K562 (cell line): ENCODE data around the gene METTL25B. TPM values are rescaled to one million over a fixed set of nuclear protein-coding genes. Genes with fewer than 3 reads are reported as not detected.
A peak's percentile ranks its signal among the peaks of the same experiment; 100 is the strongest.

Source experiments
- ATF1 ChIP-seq, 2 experiments: fragments of 450-650 bp in 1 of 2; IDR thresholded peaks; 2 replicates each; pipeline ENCODE4 v1.6.1; 2016; ENCODE audit warnings: missing compliant biosample characterization in 1 of 2, missing genetic modification characterization in 1 of 2
- CBX2 ChIP-seq: fragments of 200-600 bp; sonication (generic); IDR thresholded peaks from one replicate; pipeline ENCODE4 v1.6.1; 2012; ENCODE audit warnings: mild to moderate bottlenecking, low read length, inconsistent platforms; ENCODE audit not compliant: insufficient read depth, poor library complexity, severe bottlenecking
- CHCHD3 ChIP-seq: fragments of 250-450 bp; sonication (Bioruptor Pico); IDR thresholded peaks from 2 replicates; pipeline ENCODE4 v2.1.2; 2022; ENCODE audit warnings: mild to moderate bottlenecking
- DMBX1 ChIP-seq: fragments of 250-450 bp; sonication (Bioruptor Pico); IDR thresholded peaks from 2 replicates; pipeline ENCODE4 v1.8.0; 2022; ENCODE audit warnings: inconsistent platforms, mild to moderate bottlenecking, moderate library complexity, borderline replicate concordance
- ELF1 ChIP-seq: fragments of 200-800 bp; sonication (Bioruptor generic); IDR thresholded peaks from 2 replicates; pipeline ENCODE4 v1.6.1; 2016; ENCODE audit warnings: missing genetic modification characterization, missing compliant biosample characterization
- EP400 ChIP-seq: fragments of 450-650 bp; IDR thresholded peaks from 2 replicates; pipeline ENCODE4 v1.6.1; 2017; ENCODE audit warnings: antibody characterized with exemption, mild to moderate bottlenecking, moderate library complexity
- GABPA ChIP-seq: fragments of 200-800 bp; sonication (Bioruptor generic); conservative IDR thresholded peaks from 2 replicates; pipeline ENCODE4 v1.6.1; 2016; ENCODE audit warnings: low read depth, missing genetic modification characterization, missing compliant biosample characterization
- GATA2 ChIP-seq: sonication (generic); formaldehyde crosslinking; IDR thresholded peaks from 2 replicates; pipeline ENCODE4 v1.4.0; 2020; ENCODE audit warnings: mild to moderate bottlenecking, missing genetic modification reagents
- ID3 ChIP-seq, 2 experiments: fragments of 250-450 bp in 1 of 2; fragments of 450-650 bp in 1 of 2; sonication (Bioruptor Pico) in 1 of 2; IDR thresholded peaks; 2 replicates each; pipeline versions ENCODE4 v1.6.1 to v1.8.0; 2016 to 2021; ENCODE audit warnings: mild to moderate bottlenecking in 2 of 2, moderate library complexity in 2 of 2, missing compliant biosample characterization in 1 of 2, missing genetic modification characterization in 1 of 2
- KAT2B ChIP-seq: IDR thresholded peaks from one replicate; pipeline ENCODE4 v1.6.1; 2012; ENCODE audit warnings: low read depth, mild to moderate bottlenecking, control low read depth, inconsistent platforms, low read length, moderate library complexity
- MYC ChIP-seq, 2 experiments: fragments of 250-450 bp in 1 of 2; sonication (Bioruptor Pico) in 1 of 2; IDR thresholded peaks; 2 replicates each; pipeline versions ENCODE4 v1.5.1 to v1.6.1; 2012 to 2021; ENCODE audit warnings: low read depth in 2 of 2, borderline replicate concordance in 1 of 2, improper control_type of control experiment in 1 of 2, low read length in 1 of 2, mild to moderate bottlenecking in 1 of 2, moderate library complexity in 1 of 2
- NCOR1 ChIP-seq: fragments of 450-650 bp; IDR thresholded peaks from 2 replicates; pipeline ENCODE4 v1.6.1; 2016; ENCODE audit warnings: mild to moderate bottlenecking, moderate library complexity
- PYGO2 ChIP-seq: fragments of 450-650 bp; IDR thresholded peaks from 2 replicates; pipeline ENCODE4 v1.6.1; 2016; ENCODE audit warnings: mild to moderate bottlenecking, missing genetic modification characterization, moderate library complexity, missing compliant biosample characterization
- RNF2 ChIP-seq: sonication (generic); IDR thresholded peaks from 2 replicates; pipeline ENCODE4 v1.6.1; 2016
- SRSF1 ChIP-seq: fragments of 200-400 bp; formaldehyde crosslinking; IDR thresholded peaks from 2 replicates; pipeline ENCODE4 v1.6.1; 2017; ENCODE audit warnings: mild to moderate bottlenecking, low read depth, low read length, moderate library complexity
- TGIF2 ChIP-seq: sonication (generic); formaldehyde crosslinking; IDR thresholded peaks from 2 replicates; pipeline ENCODE4 v1.8.1; 2022; ENCODE audit warnings: mild to moderate bottlenecking, missing genetic modification reagents, moderate library complexity
- ZBTB17 ChIP-seq: fragments of 450-650 bp; formaldehyde crosslinking; IDR thresholded peaks from 2 replicates; pipeline ENCODE4 v1.4.0; 2020; ENCODE audit warnings: mild to moderate bottlenecking
- ZNF134 ChIP-seq: fragments of 250-450 bp; sonication (Bioruptor Pico); conservative IDR thresholded peaks from 2 replicates; pipeline ENCODE4 v1.4.0; 2020
- ZNF395 ChIP-seq: fragments of 200-800 bp; sonication (Bioruptor generic); IDR thresholded peaks from 2 replicates; pipeline ENCODE4 v1.6.1; 2017; ENCODE audit warnings: missing genetic modification characterization, missing compliant biosample characterization
- ZNF589 ChIP-seq: fragments of 200-800 bp; sonication (Bioruptor generic); IDR thresholded peaks from 2 replicates; pipeline ENCODE4 v1.6.1; 2016; ENCODE audit warnings: low read depth, missing genetic modification characterization, missing compliant biosample characterization
- ZNF644 ChIP-seq: fragments of 200-800 bp; sonication (Bioruptor generic); IDR thresholded peaks from 2 replicates; pipeline ENCODE4 v1.6.1; 2016; ENCODE audit warnings: low read depth, missing genetic modification characterization, missing compliant biosample characterization
- ZNF707 ChIP-seq: fragments of 250-450 bp; sonication (Bioruptor Pico); conservative IDR thresholded peaks from 2 replicates; pipeline ENCODE4 v1.8.0; 2022; ENCODE audit warnings: inconsistent platforms, mild to moderate bottlenecking, moderate library complexity
- polyA plus RNA-seq, 8 experiments: library from polyadenylated mRNA; depleted of rRNA in 4 of 8; stranded (reverse) in 5 of 8; unstranded in 3 of 8; fragments of >200 nt; fragmentation: Nextera tagmentation in 2 of 8; fragmentation: Illumina TruSeq in 1 of 8; extraction: Ambion mirVana in 2 of 8; extraction: Trizol in 1 of 8; gene quantifications; 2 replicates each; pipeline versions ENCODE4 v1.2.1 to v1.2.3, GENCODE V29; 2011 to 2014; ENCODE audit warnings: inconsistent platforms in 1 of 8, missing spikeins in 1 of 8
- total RNA-seq, 7 experiments: library from RNA; depleted of rRNA in 6 of 7; stranded (reverse); fragments of >200 nt in 6 of 7; fragmentation: Illumina TruSeq in 2 of 7; extraction: Trizol in 2 of 7; gene quantifications; 2 replicates each; pipeline versions ENCODE4 v1.2.1 to v1.2.3, GENCODE V29; 2011 to 2021; ENCODE audit warnings: low replicate concordance in 1 of 7
- TF ChIP-seq, protein P1 (sequence below): fragments of 250-450 bp; sonication (Bioruptor Pico); IDR thresholded peaks from 2 replicates; pipeline ENCODE4 v1.5.0; 2022; ENCODE audit warnings: mild to moderate bottlenecking

Gene METTL25B
- total and polyA plus RNA-seq, 9 of the 15 experiments (the other 6 are each of a cell fraction or from before 2014, with no cell fraction given) = 7.7 to 48.3 (median 33.1) TPM

GRCh38 chr1:156693848-156694689 lies 34.2 kb upstream of the METTL25B start (continued):
- TF ChIP-seq EP400 (no peak), ATF1 (CRISPR knock-in tag; IDR thresholded peaks at IDR 0.05) (no peak), ATF1 (tag; IDR thresholded peaks at IDR 0.05) (peak; percentile 35; the same call in 1 of the 2 replicates), ZNF589 (peak; percentile 77), ZBTB17 (CRISPR knock-in tag) (peak; percentile 55), CBX2 (no peak), NCOR1 (no peak), TGIF2 (CRISPR knock-in tag) (no peak), GATA2 (CRISPR knock-in tag) (no peak), KAT2B (no peak), ZNF134 (no peak), PYGO2 (tag) (peak; percentile 52; the same call in 1 of the 2 replicates), DMBX1 (peak; percentile 90), ELF1 (tag) (peak; percentile 60; the same call in 1 of the 2 replicates), GABPA (tag) (peak; percentile 30; the same call in 1 of the 2 replicates), ZNF707 (CRISPR knock-in tag) (no peak), ZNF395 (CRISPR knock-in tag) (no peak), ID3 (CRISPR knock-in tag; IDR thresholded peaks at IDR 0.05) (0 out of 2 replicates have a peak, but pooled peaks have one; percentile 17), ID3 (tag; IDR thresholded peaks at IDR 0.05) (peak; percentile 93), RNF2 (peak; percentile 28; the same call in 1 of the 2 replicates), MYC (IDR thresholded peaks at IDR 0.05; ENCODE audit: low read depth, low read length) (no peak; the same call in 1 of the 2 replicates), MYC (CRISPR knock-in tag; IDR thresholded peaks at IDR 0.05; ENCODE audit: borderline replicate concordance, low read depth) (peak; percentile 82; the same call in 1 of the 2 replicates), CHCHD3 (no peak), SRSF1 (no peak), ZNF644 (tag) (peak; percentile 75)
- TF ChIP-seq, protein P1, sequence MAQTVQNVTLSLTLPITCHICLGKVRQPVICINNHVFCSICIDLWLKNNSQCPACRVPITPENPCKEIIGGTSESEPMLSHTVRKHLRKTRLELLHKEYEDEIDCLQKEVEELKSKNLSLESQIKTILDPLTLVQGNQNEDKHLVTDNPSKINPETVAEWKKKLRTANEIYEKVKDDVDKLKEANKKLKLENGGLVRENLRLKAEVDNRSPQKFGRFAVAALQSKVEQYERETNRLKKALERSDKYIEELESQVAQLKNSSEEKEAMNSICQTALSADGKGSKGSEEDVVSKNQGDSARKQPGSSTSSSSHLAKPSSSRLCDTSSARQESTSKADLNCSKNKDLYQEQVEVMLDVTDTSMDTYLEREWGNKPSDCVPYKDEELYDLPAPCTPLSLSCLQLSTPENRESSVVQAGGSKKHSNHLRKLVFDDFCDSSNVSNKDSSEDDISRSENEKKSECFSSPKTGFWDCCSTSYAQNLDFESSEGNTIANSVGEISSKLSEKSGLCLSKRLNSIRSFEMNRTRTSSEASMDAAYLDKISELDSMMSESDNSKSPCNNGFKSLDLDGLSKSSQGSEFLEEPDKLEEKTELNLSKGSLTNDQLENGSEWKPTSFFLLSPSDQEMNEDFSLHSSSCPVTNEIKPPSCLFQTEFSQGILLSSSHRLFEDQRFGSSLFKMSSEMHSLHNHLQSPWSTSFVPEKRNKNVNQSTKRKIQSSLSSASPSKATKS = no peak
